RWPE1 (cell line): ENCODE measurements around the gene STK32B.
"Not testable (repeated sequence)": the region's sequence is repeated elsewhere in the genome, so short reads cannot be mapped to it uniquely, and the experiment has no call there.

Source experiments
- CTCF ChIA-PET: fragments of 350-600 bp; sonication (Branson Sonifier 250); formaldehyde crosslinking; extraction: SDS; loops from one replicate; lab custom pipeline; 2021; lab: Yijun Ruan, JAX
- POLR2A ChIA-PET: fragments of 400-600 bp; formaldehyde crosslinking; extraction: SDS; loops from one replicate; lab custom pipeline; 2020; ENCODE audit warnings: antibody characterized with exemption; ENCODE audit not compliant: low non-redundant PET; lab: Yijun Ruan, JAX
- DNase-seq: peaks from one replicate; pipeline ENCODE4 v3.0.0; 2012; ENCODE audit warnings: low spot score
- H3K27ac ChIP-seq: fragments of 450-650 bp; 2 replicates; pipeline ENCODE4 v1.5.1; 2017
- TF ChIP-seq, protein P1 (sequence below): fragments of 450-650 bp; conservative IDR thresholded peaks from 2 replicates; pipeline ENCODE4 v1.5.1; 2017; ENCODE audit warnings: low read depth, mild to moderate bottlenecking

The STK32B gene

DNA sequence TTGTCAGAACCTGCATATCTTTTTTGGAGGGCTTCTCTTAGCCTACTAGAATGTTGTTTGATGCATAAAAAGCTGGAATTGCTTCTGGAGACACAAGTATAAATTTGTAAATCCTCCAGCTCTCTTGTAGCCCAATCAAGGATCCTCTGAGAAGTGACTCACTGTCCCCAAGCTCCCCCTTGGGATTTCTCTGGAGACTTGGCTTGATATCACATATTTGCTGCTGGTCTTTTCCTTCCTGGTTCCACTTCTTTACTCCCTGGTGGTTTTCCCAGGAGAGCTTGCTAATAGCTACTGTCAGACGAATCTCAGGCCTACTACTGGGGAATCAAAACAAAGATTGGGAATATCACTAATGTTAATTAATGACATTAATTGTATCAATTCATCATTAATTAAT lies 173.1 kb downstream of the STK32B start:
- H3K27ac ChIP-seq, result no peak overlapping the region
- TF ChIP-seq, protein P1, sequence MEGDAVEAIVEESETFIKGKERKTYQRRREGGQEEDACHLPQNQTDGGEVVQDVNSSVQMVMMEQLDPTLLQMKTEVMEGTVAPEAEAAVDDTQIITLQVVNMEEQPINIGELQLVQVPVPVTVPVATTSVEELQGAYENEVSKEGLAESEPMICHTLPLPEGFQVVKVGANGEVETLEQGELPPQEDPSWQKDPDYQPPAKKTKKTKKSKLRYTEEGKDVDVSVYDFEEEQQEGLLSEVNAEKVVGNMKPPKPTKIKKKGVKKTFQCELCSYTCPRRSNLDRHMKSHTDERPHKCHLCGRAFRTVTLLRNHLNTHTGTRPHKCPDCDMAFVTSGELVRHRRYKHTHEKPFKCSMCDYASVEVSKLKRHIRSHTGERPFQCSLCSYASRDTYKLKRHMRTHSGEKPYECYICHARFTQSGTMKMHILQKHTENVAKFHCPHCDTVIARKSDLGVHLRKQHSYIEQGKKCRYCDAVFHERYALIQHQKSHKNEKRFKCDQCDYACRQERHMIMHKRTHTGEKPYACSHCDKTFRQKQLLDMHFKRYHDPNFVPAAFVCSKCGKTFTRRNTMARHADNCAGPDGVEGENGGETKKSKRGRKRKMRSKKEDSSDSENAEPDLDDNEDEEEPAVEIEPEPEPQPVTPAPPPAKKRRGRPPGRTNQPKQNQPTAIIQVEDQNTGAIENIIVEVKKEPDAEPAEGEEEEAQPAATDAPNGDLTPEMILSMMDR, result no peak
- CTCF ChIA-PET, result interaction anchor here (0.7 kb wide), 2 partner anchors 9 to 27 kb away, joined by 3 to 4 read pairs; no protein-coding TSS in a partner anchor
- POLR2A ChIA-PET, result no interaction called here
- no peak for DNase-seq

DNA sequence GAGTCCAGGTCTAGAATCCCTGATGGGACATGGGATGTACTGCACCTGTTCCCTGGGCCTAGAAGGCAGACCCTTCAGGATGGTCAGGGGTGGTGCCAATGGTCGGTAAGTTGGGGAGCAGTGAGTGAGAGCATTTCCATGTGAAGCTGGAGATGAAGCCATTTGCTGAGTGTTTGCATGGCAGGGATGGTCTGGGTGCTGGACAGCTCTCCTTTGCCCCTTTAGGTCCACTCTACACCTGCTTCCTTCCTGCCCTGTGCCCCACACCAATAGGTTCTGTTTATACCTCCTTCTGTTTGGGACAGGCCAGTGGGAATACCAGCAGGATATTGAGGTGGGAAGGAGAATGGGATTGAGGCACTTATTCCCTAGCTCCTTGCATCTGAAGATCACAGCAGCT lies 181.3 kb downstream of the STK32B start:
- ChIA-PET POLR2A (no interaction called here), CTCF (no interaction called here)
- no peak for DNase-seq
- TF ChIP-seq, protein P1, result no peak
- H3K27ac ChIP-seq, result no peak overlapping the region

DNA sequence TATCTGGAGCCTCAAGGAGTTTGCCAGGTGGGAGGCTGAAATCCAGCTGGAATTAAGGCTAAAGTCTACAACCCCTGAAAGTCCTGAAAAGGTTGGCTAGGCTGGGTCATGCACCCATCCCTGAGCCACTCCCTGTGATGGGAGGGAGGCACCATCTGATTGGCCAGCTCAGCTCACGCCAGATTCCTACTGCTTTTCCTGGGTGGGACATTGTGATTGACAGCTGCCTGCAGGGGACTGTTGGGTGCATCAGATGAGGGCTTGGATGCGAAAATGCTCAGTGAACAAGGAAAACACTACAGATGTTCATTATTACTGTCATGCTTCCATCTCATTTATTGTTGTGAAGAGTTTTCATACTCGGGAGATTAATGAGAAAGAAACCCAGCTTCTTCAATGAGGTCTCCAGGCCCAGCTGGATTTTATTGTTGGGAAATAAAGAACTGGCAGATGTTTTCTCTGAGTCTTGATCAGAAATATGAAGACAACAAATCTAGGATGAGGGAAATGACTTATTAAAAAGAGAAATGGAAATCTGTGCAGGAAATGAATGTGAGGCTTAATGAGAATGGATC lies 185.9 kb downstream of the STK32B start:
- ChIA-PET CTCF (no interaction called here), POLR2A (no interaction called here)
- TF ChIP-seq, protein P1, result no peak
- no peak overlapping the region for H3K27ac ChIP-seq
- DNase-seq, result no peak

DNA sequence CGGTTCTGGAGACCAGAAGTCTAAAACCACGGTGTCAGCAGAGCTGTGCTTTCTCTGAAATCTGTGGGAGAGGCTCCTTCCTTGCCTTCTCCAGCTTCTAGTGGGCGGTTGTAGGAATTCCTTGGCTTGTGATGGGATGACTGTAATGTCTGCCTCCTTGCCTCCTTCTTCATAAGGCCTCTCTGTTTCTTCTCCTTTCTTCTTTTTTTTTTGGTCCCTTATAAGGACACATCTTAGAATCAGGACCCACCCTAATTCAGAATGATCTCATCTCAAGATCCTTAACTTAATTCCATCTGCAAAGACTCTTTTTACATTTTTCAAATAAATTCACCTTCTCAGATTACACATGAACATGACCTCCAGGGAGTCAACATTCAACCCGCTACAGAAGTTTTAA lies 186.9 kb downstream of the STK32B start:
- no peak overlapping the region for H3K27ac ChIP-seq
- POLR2A ChIA-PET, result no interaction called here
- DNase-seq, result no peak

DNA sequence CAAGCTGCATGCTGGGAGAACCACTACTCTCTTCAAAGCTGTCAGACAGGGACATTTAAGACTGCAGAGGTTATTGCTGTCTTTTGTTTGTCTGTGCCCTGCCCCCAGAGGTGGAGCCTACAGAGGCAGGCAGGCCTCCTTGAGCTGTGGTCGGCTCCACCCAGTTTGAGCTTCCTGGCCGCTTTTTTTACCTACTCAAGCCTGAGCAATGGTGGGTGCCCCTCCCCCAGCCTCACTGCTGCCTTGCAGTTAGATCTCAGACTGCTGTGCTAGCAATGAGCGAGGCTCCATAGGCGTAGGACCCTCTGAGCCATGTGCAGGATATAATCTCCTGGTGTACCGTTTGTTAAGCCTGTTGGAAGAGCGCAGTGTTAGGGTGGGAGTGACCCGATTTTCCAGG lies 195.8 kb downstream of the STK32B start:
- CTCF ChIA-PET, POLR2A ChIA-PET, H3K27ac ChIP-seq, DNase-seq: not testable (repeated sequence)

More for the DNA sequence above, 186.9 kb downstream of the STK32B start:
- TF ChIP-seq, protein P1, result no peak
- CTCF ChIA-PET, result no interaction called here

DNA sequence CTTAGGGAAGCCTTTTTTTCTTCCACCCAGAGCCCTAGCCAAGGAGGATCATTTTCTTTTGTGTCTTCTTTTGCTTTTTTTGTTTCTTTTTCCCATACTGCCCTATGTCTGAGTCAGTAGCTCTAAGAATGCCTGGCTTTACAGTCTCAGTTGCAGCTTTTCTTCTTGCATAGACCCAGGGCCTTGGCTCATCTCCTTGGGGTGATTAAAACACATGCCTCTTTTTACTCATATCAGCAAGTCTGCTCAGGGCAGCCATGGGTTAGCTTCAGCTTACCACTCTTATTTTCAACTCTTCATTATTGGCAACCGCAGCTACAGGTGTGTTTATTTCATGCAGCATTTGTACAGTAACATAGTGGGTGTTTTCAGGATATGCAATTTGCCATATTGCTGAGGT lies 196.5 kb downstream of the STK32B start:
- H3K27ac ChIP-seq, result no peak overlapping the region
- DNase-seq, result no peak
- TF ChIP-seq, protein P1, result no peak
- POLR2A ChIA-PET, result no interaction called here
- CTCF ChIA-PET, result no interaction called here

DNA sequence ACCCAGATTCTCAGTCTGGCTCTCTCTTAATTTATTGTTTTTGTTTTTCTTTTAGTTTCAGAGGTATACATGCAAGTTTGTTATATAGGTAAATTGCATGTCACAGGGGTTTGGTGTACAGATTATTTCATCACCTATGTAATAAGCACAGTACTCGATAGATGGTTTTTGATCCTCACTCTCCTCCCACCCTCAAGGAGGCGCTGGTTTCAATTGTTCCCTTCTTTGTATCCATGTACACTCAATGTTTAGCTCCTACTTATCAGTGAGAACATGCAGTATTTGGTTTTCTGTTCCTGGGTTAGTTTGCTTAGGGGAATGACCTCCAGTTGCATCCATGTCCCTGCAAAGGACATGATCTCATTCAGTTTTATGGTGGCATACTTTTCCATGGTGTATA lies 198.4 kb downstream of the STK32B start:
- POLR2A ChIA-PET, result no interaction called here
- CTCF ChIA-PET, result interaction anchor here (0.6 kb wide), 1 partner anchor 523 kb away, joined by 3 read pairs; no protein-coding TSS in a partner anchor
- H3K27ac ChIP-seq, result no peak overlapping the region
- no peak for DNase-seq
- TF ChIP-seq, protein P1, result no peak

DNA sequence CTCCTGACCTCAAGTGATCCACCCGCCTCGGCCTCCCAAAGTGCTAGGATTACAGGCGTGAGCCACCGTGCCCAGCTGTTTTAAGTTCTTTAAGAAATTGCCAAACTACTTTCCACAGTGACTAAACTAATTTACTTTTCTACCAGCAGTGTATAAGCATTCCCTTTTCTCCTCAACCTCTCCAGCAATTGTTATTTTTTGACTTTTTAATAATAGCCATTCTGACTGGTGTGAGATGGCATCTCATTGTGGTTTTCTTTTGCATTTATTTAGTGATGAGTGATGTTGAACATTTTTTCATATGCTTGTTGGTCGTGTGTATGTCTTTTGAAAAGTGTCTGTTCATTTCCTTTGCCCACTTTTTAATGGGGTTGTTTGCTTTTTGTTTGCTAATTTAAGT lies 199.3 kb downstream of the STK32B start:
- DNase-seq, POLR2A ChIA-PET, CTCF ChIA-PET, H3K27ac ChIP-seq: not testable (repeated sequence)
